KMS-11 (cell line): ENCODE data around the gene SOX2.

Experiments
- H2AFZ ChIP-seq: fragments of 200-600 bp; sonication (generic); 2 replicates; pipeline ENCODE4 v1.6.1; 2016; ENCODE audit warnings: antibody characterized with exemption, mixed run types, low read depth
- H3K27ac ChIP-seq: fragments of 200-600 bp; sonication (generic); 2 replicates; pipeline ENCODE4 v1.6.1; 2016; ENCODE audit warnings: mild to moderate bottlenecking, mixed run types
- H3K27me3 ChIP-seq: fragments of 200-600 bp; sonication (generic); 2 replicates; pipeline ENCODE4 v1.6.1; 2017; ENCODE audit warnings: mild to moderate bottlenecking, low read depth, mixed run types, moderate library complexity; ENCODE audit not compliant: insufficient read depth
- H3K36me3 ChIP-seq: fragments of 200-600 bp; sonication (generic); 2 replicates; pipeline ENCODE4 v1.6.1; 2017; ENCODE audit warnings: mild to moderate bottlenecking, mixed run types; ENCODE audit not compliant: insufficient read depth
- H3K4me1 ChIP-seq: fragments of 200-600 bp; sonication (generic); 2 replicates; pipeline ENCODE4 v1.6.1; 2016; ENCODE audit warnings: mild to moderate bottlenecking, low read depth, mixed run types; ENCODE audit not compliant: poor library complexity, severe bottlenecking
- H3K4me2 ChIP-seq: fragments of 200-600 bp; sonication (generic); 2 replicates; pipeline ENCODE4 v1.7.0; 2016; ENCODE audit warnings: mild to moderate bottlenecking, mixed run types
- H3K4me3 ChIP-seq: fragments of 200-600 bp; sonication (generic); IDR thresholded peaks from 2 replicates; pipeline ENCODE4 v1.6.1; 2017; ENCODE audit warnings: low read depth, low read length, mixed read lengths; ENCODE audit not compliant: insufficient read depth
- H3K79me2 ChIP-seq: fragments of 200-600 bp; sonication (generic); 2 replicates; pipeline ENCODE4 v1.6.1; 2016; ENCODE audit warnings: low read depth, mixed run types; ENCODE audit not compliant: insufficient read depth
- H3K9ac ChIP-seq: fragments of 200-600 bp; sonication (generic); 2 replicates; pipeline ENCODE4 v1.6.1; 2016; ENCODE audit warnings: mild to moderate bottlenecking, mixed run types
- H4K20me1 ChIP-seq: fragments of 200-600 bp; sonication (generic); 2 replicates; pipeline ENCODE4 v1.6.1; 2016; ENCODE audit warnings: mild to moderate bottlenecking, mixed run types; ENCODE audit not compliant: insufficient read depth
- TF ChIP-seq, protein P1 (sequence below): fragments of 200-600 bp; sonication (generic); conservative IDR thresholded peaks from 2 replicates; pipeline ENCODE4 v1.6.1; 2017; ENCODE audit warnings: low read depth, mild to moderate bottlenecking, antibody characterized with exemption, low read length, moderate library complexity, mixed read lengths

Gene SOX2

DNA sequence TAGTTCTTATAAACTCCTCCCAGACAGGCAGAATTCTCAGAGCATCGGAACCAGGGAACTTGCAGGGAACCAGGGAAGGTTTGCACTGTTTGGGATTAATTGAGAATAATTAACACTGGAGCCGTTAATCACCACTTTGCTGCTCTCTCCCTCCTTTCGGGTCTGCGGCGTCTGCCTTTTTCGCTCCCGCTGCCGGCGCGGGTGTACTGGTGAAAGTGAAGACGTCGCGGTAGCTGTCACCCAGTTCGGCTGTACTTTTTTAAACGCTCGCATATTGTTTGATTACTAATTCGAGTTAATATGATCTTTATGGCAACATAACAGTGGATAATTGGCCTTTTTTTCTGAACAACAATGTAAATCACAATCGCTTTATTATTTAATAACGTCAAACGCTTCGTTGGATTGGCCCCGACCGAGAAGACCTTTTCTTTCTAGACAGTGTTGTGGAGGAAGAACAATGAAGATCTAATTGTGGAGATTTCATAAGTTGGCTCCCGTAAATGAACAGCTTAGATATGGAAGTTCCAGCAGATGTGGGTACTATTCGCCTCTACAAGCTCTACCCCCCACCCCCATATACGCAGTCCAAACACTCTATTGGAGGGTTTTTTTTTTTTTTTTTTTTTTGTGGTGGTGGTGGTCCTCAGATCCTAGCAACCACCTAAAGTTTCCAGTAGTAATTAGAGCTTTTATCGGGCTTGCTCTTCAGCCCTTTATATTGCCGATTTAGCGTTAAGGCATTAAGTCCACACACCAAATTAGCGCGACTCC lies 12.7 kb downstream of the SOX2 start:
- Histone ChIP-seq H3K36me3 (no peaks in the 10 kb centered on the region), H4K20me1 (no peaks in the 10 kb centered on the region), H3K27me3 (no peaks in the 10 kb centered on the region), H3K4me3 (no peak overlapping the region), H3K4me1 (no peaks in the 10 kb centered on the region), H3K27ac (no peak overlapping the region), H3K4me2 (no peak overlapping the region), H3K79me2 (no peaks in the 10 kb centered on the region), H2AFZ (no peak overlapping the region), H3K9ac (no peak overlapping the region)
- TF ChIP-seq, protein P1, sequence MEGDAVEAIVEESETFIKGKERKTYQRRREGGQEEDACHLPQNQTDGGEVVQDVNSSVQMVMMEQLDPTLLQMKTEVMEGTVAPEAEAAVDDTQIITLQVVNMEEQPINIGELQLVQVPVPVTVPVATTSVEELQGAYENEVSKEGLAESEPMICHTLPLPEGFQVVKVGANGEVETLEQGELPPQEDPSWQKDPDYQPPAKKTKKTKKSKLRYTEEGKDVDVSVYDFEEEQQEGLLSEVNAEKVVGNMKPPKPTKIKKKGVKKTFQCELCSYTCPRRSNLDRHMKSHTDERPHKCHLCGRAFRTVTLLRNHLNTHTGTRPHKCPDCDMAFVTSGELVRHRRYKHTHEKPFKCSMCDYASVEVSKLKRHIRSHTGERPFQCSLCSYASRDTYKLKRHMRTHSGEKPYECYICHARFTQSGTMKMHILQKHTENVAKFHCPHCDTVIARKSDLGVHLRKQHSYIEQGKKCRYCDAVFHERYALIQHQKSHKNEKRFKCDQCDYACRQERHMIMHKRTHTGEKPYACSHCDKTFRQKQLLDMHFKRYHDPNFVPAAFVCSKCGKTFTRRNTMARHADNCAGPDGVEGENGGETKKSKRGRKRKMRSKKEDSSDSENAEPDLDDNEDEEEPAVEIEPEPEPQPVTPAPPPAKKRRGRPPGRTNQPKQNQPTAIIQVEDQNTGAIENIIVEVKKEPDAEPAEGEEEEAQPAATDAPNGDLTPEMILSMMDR, result no peak

DNA sequence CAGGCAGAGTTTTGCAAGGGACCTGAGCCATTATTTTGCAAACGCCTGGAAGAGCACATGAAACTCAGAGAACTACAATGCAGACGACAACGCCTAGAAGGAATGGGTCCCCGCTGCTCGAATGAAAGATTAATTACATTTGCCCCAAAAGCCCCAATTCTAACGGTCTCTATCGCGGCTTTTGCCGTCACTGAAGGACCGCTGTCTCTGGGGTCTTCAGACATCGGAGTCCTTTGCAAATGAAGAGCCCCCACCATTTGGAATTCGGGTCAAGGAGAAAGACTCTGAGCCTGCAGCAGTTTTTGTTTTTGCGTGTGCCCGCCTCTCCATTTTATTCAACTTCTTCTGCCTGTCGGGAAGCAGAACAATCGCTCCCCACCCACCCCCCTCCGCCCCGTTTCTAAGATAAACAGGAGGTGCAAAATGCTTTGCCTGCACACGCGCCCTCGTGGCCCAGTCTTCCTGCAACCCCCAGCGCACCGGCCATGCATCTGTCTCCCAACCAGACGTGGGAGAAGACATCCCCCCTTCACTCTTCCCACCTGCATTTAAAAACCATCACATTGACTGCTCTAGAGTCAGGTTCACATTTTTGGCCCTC lies 13.5 kb downstream of the SOX2 start:
- Histone ChIP-seq H3K36me3 (no peaks in the 10 kb centered on the region), H3K4me1 (no peaks in the 10 kb centered on the region), H2AFZ (no peak overlapping the region), H3K4me3 (no peak overlapping the region), H4K20me1 (no peaks in the 10 kb centered on the region), H3K4me2 (no peak overlapping the region), H3K27me3 (no peaks in the 10 kb centered on the region), H3K79me2 (no peaks in the 10 kb centered on the region), H3K9ac (no peak overlapping the region), H3K27ac (no peak overlapping the region)
- TF ChIP-seq, protein P1, result no peak

- Histone ChIP-seq H3K4me2 (no peak overlapping the region), H3K9ac (no peak overlapping the region), H3K4me1 (no peaks in the 10 kb centered on the region), H3K27ac (no peak overlapping the region), H3K4me3 (no peak overlapping the region), H3K27me3 (no peaks in the 10 kb centered on the region), H2AFZ (no peak overlapping the region), H3K79me2 (no peaks in the 10 kb centered on the region), H3K36me3 (no peaks in the 10 kb centered on the region), H4K20me1 (no peaks in the 10 kb centered on the region)
- TF ChIP-seq, protein P1, result no peak
Measured at GRCh38 chr3:181725830-181726229, 14.1 kb downstream of the SOX2 start.

- Histone ChIP-seq H3K79me2 (no peaks in the 10 kb centered on the region), H3K4me1 (no peaks in the 10 kb centered on the region), H2AFZ (no peak overlapping the region), H3K27ac (no peak overlapping the region), H4K20me1 (no peaks in the 10 kb centered on the region), H3K27me3 (no peaks in the 10 kb centered on the region), H3K36me3 (no peaks in the 10 kb centered on the region), H3K4me3 (no peak overlapping the region), H3K9ac (no peak overlapping the region), H3K4me2 (no peak overlapping the region)
- TF ChIP-seq, protein P1, result no peak
Measured at GRCh38 chr3:181726351-181727330, 14.9 kb downstream of the SOX2 start.
